Measurements from ENCODE around the gene TEX30. TPM values are rescaled to one million over a fixed set of nuclear protein-coding genes. Genes with fewer than 3 reads are reported as not detected.
A peak's percentile ranks its signal among the peaks of the same experiment; 100 is the strongest.

The TEX30 gene
- total RNA-seq, 1 experiment from 2014 or later, result 166 TPM

GRCh38 chr13:102772042-102772425, 1.6 kb downstream of the TEX30 start:
- Histone ChIP-seq H3K36me3 (peaks cover 51% of the 10 kb centered on the region), H3K4me1 (replicated peaks) (peaks cover 41% of the 10 kb centered on the region), H3K9me3 (replicated peaks) (peaks cover 3% of the 10 kb centered on the region; the same call in 1 of the 2 replicates), H3K4me3 (peak overlapping the region; percentile 73), H3K27me3 (replicated peaks) (no peaks in the 10 kb centered on the region), H3K27ac (no peak overlapping the region)
- DNase-seq (ENCODE audit: low read depth in 1 of 2, low spot score in 2 of 2), result no peak

DNA sequence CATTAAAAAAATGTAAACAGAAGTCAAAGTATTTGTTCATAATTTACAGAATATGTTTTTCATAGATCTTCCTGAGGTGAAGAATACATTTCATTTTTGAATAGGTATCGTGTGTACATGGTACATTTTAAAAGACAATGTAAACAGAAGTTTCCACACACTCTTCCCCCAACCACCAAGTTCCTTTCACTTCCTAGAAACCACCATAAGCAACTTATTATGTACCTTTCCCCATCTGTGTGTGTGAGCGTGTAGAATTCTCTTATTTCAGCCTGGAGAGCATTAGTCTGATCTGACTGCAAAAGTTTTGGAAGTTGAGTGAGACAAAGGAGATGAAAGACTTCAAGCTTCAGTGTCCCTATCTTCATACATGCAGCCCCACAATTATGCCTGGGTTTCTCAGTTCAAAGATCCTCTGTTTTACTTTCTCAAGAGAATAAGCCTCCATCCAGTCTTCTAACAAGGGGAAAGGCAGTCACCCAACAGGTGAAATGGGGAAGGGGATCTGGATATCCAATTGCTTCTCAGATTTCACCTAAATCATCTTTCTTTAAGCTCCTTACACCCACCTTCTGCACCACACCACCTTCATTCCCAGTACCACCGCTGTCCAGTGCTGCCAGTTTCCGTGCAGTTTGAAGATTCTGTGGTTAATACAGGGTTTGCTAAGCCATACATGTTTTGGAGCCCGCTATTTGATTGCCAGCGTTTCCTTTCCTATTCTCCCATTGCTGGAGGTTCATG, 2.1 kb downstream of the TEX30 start:
- H3K4me3 ChIP-seq, result no peak overlapping the region
- no peak overlapping the region for H3K27ac ChIP-seq
- H3K27me3 ChIP-seq (replicated peaks), result no peaks in the 10 kb centered on the region
- peaks cover 3% of the 10 kb centered on the region; the same call in 1 of the 2 replicates for H3K9me3 ChIP-seq (replicated peaks)
- peaks cover 57% of the 10 kb centered on the region for H3K36me3 ChIP-seq
- DNase-seq (ENCODE audit: low read depth in 1 of 2, low spot score in 2 of 2), result no peak
- peaks cover 41% of the 10 kb centered on the region for H3K4me1 ChIP-seq (replicated peaks)

GRCh38 chr13:102770435-102770834, 3.2 kb downstream of the TEX30 start:
- Histone ChIP-seq H3K36me3 (peaks cover 65% of the 10 kb centered on the region), H3K4me3 (no peak overlapping the region), H3K27me3 (replicated peaks) (no peaks in the 10 kb centered on the region), H3K9me3 (replicated peaks) (peaks cover 3% of the 10 kb centered on the region; the same call in 1 of the 2 replicates), H3K4me1 (replicated peaks) (peaks cover 41% of the 10 kb centered on the region), H3K27ac (no peak overlapping the region)
- DNase-seq (ENCODE audit: low read depth in 1 of 2, low spot score in 2 of 2), result no peak

GRCh38 chr13:102769679-102770078, 3.9 kb downstream of the TEX30 start:
- Histone ChIP-seq H3K4me3 (no peak overlapping the region), H3K9me3 (replicated peaks) (peaks cover 3% of the 10 kb centered on the region; the same call in 1 of the 2 replicates), H3K36me3 (peaks cover 67% of the 10 kb centered on the region), H3K27ac (no peak overlapping the region), H3K27me3 (replicated peaks) (no peaks in the 10 kb centered on the region), H3K4me1 (replicated peaks) (peaks cover 41% of the 10 kb centered on the region)
- no peak for DNase-seq (ENCODE audit: low read depth in 1 of 2, low spot score in 2 of 2)

GRCh38 chr13:102768909-102769308, 4.7 kb downstream of the TEX30 start:
- Histone ChIP-seq H3K4me1 (replicated peaks) (peaks cover 37% of the 10 kb centered on the region), H3K27ac (no peak overlapping the region), H3K27me3 (replicated peaks) (no peaks in the 10 kb centered on the region), H3K36me3 (peaks cover 67% of the 10 kb centered on the region), H3K9me3 (replicated peaks) (peaks cover 1% of the 10 kb centered on the region; the same call in 1 of the 2 replicates), H3K4me3 (no peak overlapping the region)
- no peak for DNase-seq (ENCODE audit: low read depth in 1 of 2, low spot score in 2 of 2)

- Histone ChIP-seq H3K36me3 (peaks cover 32% of the 10 kb centered on the region), H3K4me3 (no peak overlapping the region), H3K4me1 (replicated peaks) (no peaks in the 10 kb centered on the region), H3K27me3 (replicated peaks) (no peaks in the 10 kb centered on the region), H3K27ac (no peak overlapping the region), H3K9me3 (replicated peaks) (no peaks in the 10 kb centered on the region)
- no peak for DNase-seq (ENCODE audit: low read depth in 1 of 2, low spot score in 2 of 2)
Measured at GRCh38 chr13:102763741-102764140, 9.8 kb downstream of the TEX30 start.

DNA sequence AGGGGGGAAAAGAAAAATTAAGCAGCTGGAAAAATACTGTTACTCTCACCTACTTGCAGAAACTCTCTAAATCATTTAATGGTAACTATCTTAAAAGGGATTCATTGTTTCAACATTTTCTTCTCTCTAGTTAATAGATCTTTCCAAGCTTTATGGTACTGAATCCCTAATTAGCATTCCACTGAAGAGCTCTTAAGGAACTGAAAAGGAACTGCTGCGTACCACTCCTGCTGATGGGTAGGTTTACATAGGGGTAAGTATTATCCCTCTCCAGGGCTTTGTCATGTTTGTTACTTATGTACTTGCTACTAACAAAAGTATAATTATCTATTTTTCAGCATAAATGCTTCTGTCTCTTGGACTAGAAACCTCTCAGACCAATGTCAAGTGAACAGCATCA, 12.5 kb downstream of the TEX30 start:
- Histone ChIP-seq H3K4me3 (no peak overlapping the region), H3K27me3 (replicated peaks) (no peaks in the 10 kb centered on the region), H3K27ac (no peak overlapping the region), H3K4me1 (replicated peaks) (no peaks in the 10 kb centered on the region), H3K9me3 (replicated peaks) (no peaks in the 10 kb centered on the region), H3K36me3 (peaks cover 10% of the 10 kb centered on the region)
- peak in 1 of 2 experiments; percentile 2 for DNase-seq (ENCODE audit: low read depth in 1 of 2, low spot score in 2 of 2)

DNA sequence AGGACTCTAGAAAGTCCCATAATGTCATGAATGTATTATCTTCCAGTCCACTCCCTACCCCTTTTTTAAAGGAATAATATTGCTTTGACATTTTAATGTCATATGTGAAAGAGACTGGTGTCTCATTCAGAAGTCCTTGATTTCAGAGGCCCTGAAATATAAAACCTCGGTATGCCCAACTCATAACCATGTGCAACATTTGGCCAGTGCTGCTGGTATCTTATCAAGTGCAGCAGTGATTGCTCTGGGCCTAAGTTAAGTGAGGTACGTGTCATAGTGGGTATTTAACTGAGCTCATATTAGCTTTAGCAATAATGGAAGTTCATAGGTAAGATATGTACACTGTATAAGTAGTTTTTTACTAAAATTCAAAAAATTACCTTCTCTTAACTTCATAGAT, 14.7 kb downstream of the TEX30 start:
- H3K36me3 ChIP-seq, result 0 out of 2 replicates have a peak, but pooled peaks cover 3% of the 10 kb centered on the region
- no peak for DNase-seq (ENCODE audit: low read depth in 1 of 2, low spot score in 2 of 2)
- no peaks in the 10 kb centered on the region for H3K9me3 ChIP-seq (replicated peaks)
- H3K27ac ChIP-seq, result no peak overlapping the region
- H3K4me1 ChIP-seq (replicated peaks), result no peaks in the 10 kb centered on the region
- H3K27me3 ChIP-seq (replicated peaks), result no peaks in the 10 kb centered on the region
- no peak overlapping the region for H3K4me3 ChIP-seq

DNA sequence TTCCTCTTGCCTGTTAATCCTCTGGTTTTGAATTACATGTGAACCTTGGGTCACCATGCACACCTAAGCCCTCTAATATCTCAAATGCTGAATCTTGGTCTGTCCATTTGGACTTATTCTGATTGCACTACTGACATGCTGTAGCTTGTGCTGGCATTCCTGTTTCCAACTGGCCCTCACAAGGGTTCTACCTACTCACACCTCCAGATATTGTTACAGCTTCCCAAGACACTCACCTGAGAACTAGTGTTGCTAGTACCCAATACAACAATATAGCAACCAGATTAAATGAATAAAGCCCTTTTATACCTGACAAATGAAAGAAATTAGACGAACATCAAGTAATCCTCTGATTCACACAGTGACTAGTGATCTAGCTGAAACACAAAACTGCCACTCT, 16.6 kb downstream of the TEX30 start:
- Histone ChIP-seq H3K27me3 (replicated peaks) (no peaks in the 10 kb centered on the region), H3K4me3 (no peak overlapping the region), H3K9me3 (replicated peaks) (no peaks in the 10 kb centered on the region), H3K36me3 (peaks cover 10% of the 10 kb centered on the region; the same call in 1 of the 2 replicates), H3K27ac (no peak overlapping the region), H3K4me1 (replicated peaks) (no peaks in the 10 kb centered on the region)
- peak in 1 of 2 experiments; percentile 5 for DNase-seq (ENCODE audit: low read depth in 1 of 2, low spot score in 2 of 2)

DNA sequence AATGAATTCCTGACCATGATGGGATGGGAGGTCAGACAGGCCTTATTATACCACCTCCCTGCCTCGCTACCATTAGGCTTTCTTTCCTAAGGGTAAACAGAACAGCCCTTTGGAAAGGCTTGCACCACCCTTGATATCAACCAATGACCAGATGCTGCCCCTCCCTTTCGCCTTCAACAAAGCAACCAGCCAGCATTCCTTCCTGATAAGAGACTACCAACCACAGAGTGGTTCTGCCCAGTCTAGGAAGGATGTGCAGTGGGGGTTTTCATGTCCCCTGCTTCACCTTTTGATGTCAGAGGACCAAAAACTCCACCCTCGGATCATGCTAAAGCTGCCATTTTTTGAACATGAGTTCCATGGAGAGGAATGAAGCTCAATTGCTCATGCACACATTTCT, 21.7 kb downstream of the TEX30 start:
- no peak for DNase-seq (ENCODE audit: low read depth in 1 of 2, low spot score in 2 of 2)
- Histone ChIP-seq H3K4me3 (no peak overlapping the region), H3K9me3 (replicated peaks) (no peaks in the 10 kb centered on the region), H3K27me3 (replicated peaks) (no peaks in the 10 kb centered on the region), H3K36me3 (peaks cover 11% of the 10 kb centered on the region; the same call in 1 of the 2 replicates), H3K27ac (no peak overlapping the region), H3K4me1 (replicated peaks) (no peaks in the 10 kb centered on the region)

DNA sequence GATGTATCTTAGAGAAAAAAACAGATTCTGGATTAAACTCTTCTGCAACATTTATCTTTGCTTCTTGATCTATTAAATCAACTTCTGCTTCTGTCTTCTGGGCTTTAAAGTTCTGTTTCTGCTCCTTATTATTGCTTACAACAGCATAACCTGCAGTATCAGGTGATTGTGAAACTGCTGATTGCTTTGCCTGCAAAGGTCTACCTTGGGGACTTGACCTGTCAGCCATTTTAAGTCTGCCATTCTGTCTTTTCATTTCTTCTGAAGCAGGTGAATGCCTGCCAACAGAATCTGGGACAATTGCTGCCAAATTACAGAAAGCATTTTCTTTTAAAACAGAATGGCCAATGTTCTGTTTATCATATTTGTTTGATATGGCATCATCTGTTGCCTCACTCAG, 31.1 kb downstream of the TEX30 start:
- Histone ChIP-seq H3K4me3 (no peak overlapping the region), H3K4me1 (replicated peaks) (no peaks in the 10 kb centered on the region), H3K9me3 (replicated peaks) (no peaks in the 10 kb centered on the region; the same call in none of the 2 replicates), H3K27me3 (replicated peaks) (no peaks in the 10 kb centered on the region; the same call in 1 of the 2 replicates), H3K36me3 (no peaks in the 10 kb centered on the region; the same call in 1 of the 2 replicates), H3K27ac (no peak overlapping the region)
- DNase-seq (ENCODE audit: low read depth in 1 of 2, low spot score in 2 of 2), result no peak

- no peak for DNase-seq (ENCODE audit: low read depth in 1 of 2, low spot score in 2 of 2)
- Histone ChIP-seq H3K27me3 (replicated peaks) (no peaks in the 10 kb centered on the region; the same call in 1 of the 2 replicates), H3K27ac (no peak overlapping the region), H3K9me3 (replicated peaks) (no peaks in the 10 kb centered on the region; the same call in none of the 2 replicates), H3K36me3 (no peaks in the 10 kb centered on the region; the same call in 1 of the 2 replicates), H3K4me3 (no peak overlapping the region), H3K4me1 (replicated peaks) (no peaks in the 10 kb centered on the region)
Measured at GRCh38 chr13:102742101-102742500, 31.5 kb downstream of the TEX30 start.

DNA sequence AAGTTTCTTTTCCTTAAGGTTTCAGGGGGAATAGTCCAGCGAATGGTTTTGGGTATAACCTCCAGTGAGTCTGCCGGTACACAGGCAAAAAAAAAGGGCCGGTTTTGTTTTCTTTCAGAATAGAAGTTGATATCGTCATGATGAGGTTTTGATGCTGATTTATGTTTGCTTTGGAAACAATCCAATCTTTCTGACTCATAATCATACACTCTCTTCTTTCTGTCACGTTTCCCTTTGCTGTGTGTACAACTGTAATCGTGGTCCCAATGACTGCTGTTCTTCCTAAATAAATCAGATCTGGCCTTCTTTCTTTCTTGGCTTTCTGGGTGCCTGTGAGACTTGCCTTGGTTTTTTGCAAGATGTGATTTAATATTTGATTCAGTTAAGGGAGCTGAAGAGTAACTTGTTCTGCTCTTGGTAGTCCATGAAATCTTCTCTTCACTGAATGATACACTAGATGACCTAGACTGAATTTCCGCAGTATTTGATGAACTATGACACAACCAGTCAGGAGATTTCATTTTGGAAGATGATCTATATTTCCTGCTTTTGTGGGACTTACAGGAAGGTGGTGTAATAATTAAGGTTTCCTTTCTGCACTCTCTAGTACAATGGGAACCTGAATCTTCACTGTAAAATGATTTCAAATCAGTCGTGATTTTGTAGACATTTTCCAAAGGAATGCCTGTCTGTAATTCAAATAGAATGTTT, 43.9 kb downstream of the TEX30 start:
- no peak overlapping the region for H3K4me3 ChIP-seq
- H3K36me3 ChIP-seq, result no peaks in the 10 kb centered on the region
- no peaks in the 10 kb centered on the region; the same call in 1 of the 2 replicates for H3K27me3 ChIP-seq (replicated peaks)
- DNase-seq (ENCODE audit: low read depth in 1 of 2, low spot score in 2 of 2), result peak in 1 of 2 experiments; percentile 12
- no peaks in the 10 kb centered on the region for H3K9me3 ChIP-seq (replicated peaks)
- no peaks in the 10 kb centered on the region for H3K4me1 ChIP-seq (replicated peaks)
- H3K27ac ChIP-seq, result no peak overlapping the region

- Histone ChIP-seq H3K9me3 (replicated peaks) (no peaks in the 10 kb centered on the region), H3K36me3 (no peaks in the 10 kb centered on the region), H3K27ac (no peak overlapping the region), H3K27me3 (replicated peaks) (no peaks in the 10 kb centered on the region; the same call in 1 of the 2 replicates), H3K4me1 (replicated peaks) (0 out of 2 replicates have a peak, but pooled peaks cover 4% of the 10 kb centered on the region), H3K4me3 (no peak overlapping the region)
- DNase-seq (ENCODE audit: low read depth in 1 of 2, low spot score in 2 of 2), result peak in 1 of 2 experiments; percentile 6
Measured at GRCh38 chr13:102726430-102726829, 47.2 kb downstream of the TEX30 start.

Measured in SJSA1 (cell line).